GM18499 (cell line): ENCODE data around the gene NDC1.

ENCODE experiments used
- ATAC-seq: cut with Tn5 transposase; IDR thresholded peaks from one replicate; pipeline ENCODE4 v1.9.1; 2021; ENCODE audit warnings: moderate number of reproducible peaks; ENCODE audit not compliant: insufficient read depth, unreplicated experiment

Gene NDC1

DNA sequence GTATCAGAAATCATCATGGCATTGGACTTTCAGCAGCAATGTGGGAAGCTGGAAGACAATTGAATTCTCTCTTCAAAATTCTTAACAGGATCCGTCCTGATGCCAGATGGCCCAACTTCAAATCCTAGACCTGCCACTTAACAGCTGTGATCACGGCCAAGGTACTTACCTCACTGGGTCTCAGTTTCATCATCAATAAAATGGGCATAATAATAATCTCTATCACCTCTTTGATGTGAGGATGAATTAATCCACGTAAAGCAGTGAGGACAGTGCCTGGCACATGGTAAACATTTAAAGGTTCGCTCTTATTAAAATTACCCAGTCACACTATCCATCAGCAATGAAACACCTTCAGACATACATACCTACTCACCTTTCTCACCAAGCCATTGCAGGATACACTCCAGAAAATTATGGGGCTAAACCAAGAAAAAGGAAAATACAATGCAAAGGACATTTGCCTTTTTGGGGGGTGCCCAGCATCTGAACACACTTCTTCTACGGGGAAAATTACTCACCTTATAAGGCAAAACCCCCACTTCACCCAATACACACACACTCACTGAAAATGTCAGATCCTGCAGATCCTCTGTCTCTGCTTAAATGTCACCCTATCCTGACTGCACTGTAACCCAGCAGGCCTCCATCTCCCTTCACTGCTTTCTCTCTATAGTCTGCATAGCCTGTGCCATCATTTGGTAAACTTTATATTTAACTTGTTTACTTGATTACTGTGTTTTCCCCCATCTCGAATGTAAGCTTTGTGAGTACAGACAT, 120.9 kb downstream of the NDC1 start:
- no peak for ATAC-seq

DNA sequence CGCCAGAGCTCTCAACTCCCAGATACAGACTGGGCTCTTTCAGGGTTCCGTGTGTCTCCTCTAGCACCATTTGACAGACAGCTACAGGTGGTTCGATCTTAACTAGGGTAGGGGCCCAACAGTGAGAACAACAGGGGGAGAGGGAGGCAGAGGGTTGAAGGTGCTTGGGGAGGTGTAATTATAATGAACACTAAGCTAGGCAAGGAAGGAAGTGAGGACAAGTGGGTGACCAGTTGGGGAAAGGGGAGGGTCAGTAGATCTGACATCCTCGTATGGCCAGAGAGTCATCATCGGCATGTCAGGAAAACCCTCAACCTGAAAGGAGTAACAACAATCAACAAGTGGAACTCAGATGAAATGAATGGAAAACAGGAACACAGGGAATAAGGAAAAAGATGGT, 121.9 kb downstream of the NDC1 start:
- no peak for ATAC-seq

DNA sequence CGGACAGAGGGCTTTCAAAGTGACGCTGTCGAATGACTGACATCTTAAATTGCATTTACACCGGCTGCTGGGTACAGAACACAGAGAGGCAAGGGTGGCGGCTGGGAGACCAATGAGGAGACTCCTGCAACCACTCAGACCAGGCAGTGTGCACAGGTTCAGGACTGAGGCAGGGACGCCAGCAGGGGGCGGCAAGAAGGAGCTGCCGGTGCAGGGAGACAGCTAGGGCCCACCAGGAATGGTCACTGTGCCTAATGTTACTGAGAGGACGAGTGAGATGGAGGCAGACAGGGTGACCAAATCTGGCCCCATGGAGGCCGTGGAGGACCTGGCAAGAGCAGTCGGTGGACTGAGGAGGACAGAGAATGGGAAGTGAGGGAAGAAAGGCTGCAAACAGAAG, 122.6 kb downstream of the NDC1 start:
- no peak for ATAC-seq
